ENCODE data around the gene ITGA2B.
"Not testable (repeated sequence)": the region's sequence is repeated elsewhere in the genome, so short reads cannot be mapped to it uniquely, and the experiment has no call there.

The ITGA2B gene

GRCh38 chr17:44351961-44352827 lies 37.3 kb downstream of the ITGA2B start:
- DNase-seq: no peak

DNA sequence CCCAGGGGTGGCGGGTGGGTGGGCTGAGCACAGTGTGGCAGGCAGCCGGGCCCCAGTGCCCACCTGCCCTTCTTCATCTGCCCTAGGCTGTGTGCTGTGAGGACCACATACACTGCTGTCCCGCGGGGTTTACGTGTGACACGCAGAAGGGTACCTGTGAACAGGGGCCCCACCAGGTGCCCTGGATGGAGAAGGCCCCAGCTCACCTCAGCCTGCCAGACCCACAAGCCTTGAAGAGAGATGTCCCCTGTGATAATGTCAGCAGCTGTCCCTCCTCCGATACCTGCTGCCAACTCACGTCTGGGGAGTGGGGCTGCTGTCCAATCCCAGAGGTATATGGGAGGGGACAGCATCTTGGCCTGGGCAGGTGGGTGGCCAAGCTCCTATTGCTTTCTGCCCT lies 38.0 kb downstream of the ITGA2B start:
- DNase-seq: no peak

DNA sequence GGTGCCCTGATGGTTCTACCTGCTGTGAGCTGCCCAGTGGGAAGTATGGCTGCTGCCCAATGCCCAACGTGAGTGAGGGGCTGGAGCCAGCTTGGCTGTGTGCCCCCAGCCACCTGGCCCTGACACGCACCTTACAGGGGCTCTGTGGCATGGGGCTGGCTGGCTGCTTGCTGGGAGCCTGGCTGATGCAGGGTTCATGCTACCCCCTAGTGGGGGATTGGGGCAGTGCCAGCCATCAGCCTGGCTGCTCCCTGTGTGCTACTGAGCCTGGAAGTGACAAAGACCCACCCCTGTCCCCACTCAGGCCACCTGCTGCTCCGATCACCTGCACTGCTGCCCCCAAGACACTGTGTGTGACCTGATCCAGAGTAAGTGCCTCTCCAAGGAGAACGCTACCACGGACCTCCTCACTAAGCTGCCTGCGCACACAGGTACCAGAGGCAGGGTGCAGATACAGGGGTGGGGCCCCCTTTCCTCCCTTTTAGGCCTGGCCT lies 38.7 kb downstream of the ITGA2B start:
- peak; percentile 58 for DNase-seq

GRCh38 chr17:44349553-44350070 lies 39.8 kb downstream of the ITGA2B start:
- DNase-seq: no peak

DNA sequence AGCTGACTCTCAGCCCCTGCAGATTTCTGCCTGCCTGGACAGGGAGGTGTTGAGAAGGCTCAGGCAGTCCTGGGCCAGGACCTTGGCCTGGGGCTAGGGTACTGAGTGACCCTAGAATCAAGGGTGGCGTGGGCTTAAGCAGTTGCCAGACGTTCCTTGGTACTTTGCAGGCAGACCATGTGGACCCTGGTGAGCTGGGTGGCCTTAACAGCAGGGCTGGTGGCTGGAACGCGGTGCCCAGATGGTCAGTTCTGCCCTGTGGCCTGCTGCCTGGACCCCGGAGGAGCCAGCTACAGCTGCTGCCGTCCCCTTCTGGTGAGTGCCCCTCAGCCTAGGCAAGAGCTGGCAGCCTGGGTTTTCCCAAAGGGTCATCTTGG lies 40.5 kb downstream of the ITGA2B start:
- DNase-seq: no peak

- no peak for DNase-seq
Measured at GRCh38 chr17:44348234-44348987, 41.0 kb downstream of the ITGA2B start.

DNA sequence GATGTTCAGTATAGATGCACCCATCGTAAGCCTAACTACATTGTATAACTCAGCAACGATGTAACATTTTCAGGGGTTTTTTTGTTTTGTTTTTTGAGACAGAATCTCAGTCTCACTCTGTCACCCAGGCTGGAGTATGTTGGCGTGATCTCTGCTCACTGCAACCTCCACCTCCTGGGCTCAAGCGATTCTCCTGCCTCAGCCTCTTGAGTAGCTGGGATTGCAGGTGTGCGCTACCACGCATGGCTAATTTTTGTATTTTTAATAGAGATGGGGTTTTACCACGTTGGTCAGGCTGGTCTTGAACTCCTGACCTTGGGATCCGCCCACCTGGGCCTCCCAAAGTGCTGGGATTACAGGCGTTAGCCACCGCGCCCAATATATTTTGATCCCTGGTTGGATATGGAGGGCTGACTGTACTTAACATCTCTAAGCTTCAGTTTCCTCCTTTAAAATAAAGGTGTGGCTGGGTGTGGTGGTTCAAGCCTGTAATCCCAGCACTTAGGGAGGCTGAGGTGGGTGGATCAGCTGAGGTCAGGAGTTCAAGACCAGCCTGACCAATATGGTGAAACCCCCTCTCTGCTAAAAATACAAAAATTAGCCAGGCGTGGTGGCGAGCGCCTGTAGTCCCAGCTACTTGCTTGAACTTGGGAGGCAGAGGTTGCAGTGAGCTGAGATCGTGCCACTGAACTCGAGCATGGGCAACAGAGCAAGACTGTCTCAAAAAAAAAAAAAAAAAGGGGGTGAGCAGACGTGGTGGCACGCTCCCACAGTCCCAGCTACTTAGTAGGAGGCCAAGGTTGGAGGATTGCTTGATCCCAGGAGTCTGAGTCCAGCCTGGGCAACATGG lies 42.0 kb downstream of the ITGA2B start:
- not testable (repeated sequence) for DNase-seq

DNA sequence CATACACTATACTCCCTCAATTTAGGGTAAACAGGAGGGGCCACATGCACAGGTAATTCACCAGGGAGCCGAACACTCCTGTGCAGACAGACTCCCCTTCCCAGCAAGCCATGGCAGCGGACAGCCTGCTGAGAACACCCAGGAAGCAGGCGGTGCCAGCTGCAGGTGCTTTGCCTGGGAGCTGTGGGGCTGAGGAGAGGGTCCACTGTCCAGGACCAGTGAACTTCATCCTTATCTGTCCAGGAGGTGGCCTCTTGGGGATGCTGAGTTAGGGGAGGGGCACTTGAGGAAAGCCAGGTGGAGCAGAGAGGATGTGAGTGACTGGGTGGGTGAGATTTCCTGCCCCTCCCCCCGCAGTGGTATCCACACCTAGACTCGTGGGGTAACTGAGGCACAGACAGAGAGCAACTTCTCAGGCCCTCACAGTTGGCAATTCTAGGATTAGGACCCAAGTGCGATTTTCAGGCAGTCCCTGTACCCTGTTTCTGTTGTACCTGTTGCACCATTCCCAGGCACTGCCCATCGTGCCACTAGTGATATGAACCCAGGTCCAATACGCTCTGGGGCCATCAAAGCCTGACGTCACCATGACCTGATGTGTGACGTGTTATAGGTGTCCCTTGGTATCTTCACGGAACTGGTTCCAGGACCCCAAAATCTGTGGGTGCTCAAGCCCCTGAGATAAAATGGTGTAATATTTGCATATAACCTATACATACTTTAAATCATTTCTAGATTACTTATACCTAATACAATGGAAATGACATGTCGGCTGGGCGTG lies 43.2 kb downstream of the ITGA2B start:
- no peak for DNase-seq

GRCh38 chr17:44345454-44346026 lies 43.9 kb downstream of the ITGA2B start:
- peak; percentile 65 for DNase-seq

- peak; percentile 99 for DNase-seq
Measured at GRCh38 chr17:44344939-44345453, 44.5 kb downstream of the ITGA2B start, which contains the start of gene GRN. GRN (plus strand) TSS chr17:44345302; CDS start chr17:44349165, 3,863 bp downstream.

GRCh38 chr17:44343510-44344209 lies 45.8 kb downstream of the ITGA2B start:
- no peak for DNase-seq

- DNase-seq: not testable (repeated sequence)
Measured at GRCh38 chr17:44340553-44340952, 48.9 kb downstream of the ITGA2B start.

GRCh38 chr17:44338702-44339101 lies 50.7 kb downstream of the ITGA2B start:
- DNase-seq: no peak

GRCh38 chr17:44335968-44336367 lies 53.5 kb downstream of the ITGA2B start:
- DNase-seq: no peak

DNA sequence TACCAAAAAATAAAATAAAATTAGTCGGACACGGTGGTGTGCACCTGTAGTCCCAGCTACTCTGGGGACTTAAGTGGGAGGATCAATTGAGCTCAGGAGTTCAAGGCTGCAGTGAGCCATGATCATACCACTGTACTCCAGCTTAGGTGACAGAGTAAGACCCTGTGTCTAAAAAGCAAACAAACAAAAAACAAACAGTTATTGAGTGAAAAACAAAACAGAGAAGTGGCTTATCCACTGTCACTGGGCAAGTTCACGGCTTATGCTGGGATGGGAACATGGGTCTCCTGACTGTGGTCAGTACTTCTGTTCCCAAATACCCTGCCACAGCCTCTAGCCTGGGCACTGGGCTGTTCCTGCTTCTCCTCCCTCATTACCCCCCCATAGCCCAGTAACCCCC lies 53.9 kb downstream of the ITGA2B start:
- no peak for DNase-seq

DNA sequence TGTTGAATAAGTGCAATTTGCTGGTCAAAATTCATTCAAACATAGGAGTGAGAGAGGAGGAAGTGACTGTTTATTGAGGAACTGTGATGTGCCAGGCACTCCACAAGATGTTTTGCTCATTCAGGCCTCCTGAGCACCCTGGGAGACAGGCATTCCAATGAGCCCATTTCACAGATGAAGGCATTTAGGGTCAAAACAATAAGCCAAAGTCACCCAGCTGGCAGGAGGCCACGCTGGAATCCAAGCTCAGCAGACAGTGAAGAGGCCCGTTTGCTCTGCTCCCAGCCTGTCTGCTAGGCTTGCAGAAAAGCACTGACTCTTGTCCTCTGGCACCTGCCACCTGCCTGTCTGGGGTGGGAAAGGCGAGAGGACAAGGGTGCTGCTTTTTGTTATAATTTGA lies 54.7 kb downstream of the ITGA2B start:
- no peak for DNase-seq

DNA sequence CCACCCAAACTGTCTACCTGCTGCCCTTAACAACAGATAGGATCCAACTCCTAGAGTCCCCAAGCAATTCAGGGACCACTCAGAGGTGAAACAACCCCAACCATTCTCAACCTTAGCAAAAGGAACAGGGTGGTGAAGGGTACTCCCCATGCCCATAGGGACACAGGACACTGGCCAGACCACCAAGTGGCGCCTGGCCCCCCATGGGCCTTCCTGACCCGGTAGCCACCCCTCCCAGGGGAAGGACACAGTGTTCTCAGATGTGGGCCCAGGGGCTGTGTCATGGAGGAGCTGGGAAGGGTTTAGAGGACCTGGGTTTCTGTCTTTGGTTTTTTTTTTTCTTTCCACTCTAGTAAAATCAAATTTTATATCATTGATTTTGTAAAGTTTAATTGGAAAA lies 55.1 kb downstream of the ITGA2B start:
- DNase-seq: no peak

DNA sequence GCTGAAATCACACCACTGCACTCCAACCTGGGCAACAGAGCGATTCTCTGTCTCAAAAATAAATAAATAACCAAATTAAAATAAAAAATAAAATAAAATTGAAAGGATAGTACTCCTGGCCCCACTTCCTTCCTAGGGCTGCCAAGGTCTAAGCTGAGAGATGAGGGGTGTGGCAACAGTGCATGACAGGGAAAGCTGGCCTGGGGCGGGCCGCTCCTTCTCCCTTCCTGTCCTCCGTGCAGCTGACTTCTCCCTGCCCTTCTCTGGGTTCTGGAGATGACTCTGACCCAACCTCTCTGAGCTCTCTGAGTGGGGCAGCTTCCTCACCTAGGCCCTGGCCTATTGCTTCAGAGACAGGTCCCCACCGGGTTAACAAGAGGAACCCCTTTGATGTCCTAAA lies 56.1 kb downstream of the ITGA2B start:
- no peak for DNase-seq

DNA sequence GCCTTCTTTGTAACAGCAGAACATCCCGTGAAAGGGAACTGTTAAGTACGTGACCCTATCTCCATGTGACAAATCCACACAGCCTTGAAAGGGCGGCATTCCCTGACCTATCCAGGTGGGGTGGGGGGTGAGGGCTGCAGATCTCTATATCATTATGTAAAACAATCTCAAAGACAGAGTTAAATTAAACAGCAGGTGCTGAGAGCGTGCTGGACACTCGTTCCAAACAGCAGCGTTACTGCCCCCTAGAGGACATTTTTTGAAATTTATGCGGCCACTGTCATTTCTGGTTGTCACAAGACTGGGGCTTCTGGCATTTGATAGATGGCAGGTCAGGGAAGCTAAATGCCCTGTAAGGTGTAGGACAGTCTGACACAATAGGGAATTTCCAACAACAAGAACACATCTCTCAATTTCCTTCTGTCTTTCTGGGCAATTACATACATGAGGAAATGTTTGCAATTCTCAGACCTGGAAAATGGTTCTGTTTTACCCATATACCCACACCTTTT lies 58.1 kb downstream of the ITGA2B start:
- peak; percentile 79 for DNase-seq

DNA sequence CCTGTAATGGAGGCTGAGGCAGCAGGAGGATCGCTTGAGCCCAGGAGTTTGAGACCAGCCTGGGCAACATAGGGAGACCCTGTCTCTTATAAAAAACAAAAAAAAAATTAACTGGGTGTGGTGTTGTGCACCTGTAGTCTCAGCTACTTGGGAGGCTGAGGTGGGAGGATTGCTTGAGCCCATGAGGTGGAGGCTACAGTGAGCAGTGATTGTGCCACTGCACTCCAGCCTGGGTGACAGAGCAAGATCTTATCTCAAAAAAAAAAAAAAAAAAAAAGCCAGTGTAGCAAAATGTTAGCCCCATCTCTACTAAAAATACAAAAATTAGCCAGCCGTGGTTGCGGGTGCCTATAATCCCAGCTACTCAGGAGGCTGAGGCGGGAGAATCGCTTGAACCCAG lies 59.2 kb downstream of the ITGA2B start:
- DNase-seq: not testable (repeated sequence)
